Dermis blood vessel endothelial cell (primary cell): Measurements from ENCODE around the gene TRPT1. TPM values are rescaled to one million over a fixed set of nuclear protein-coding genes. Genes with fewer than 3 reads are reported as not detected.

Experiments used
- DNase-seq: peaks from one replicate; pipeline ENCODE4 v3.0.0; 2010
- total RNA-seq: library from RNA; depleted of rRNA; stranded (reverse); fragments of >200 nt; gene quantifications from 2 replicates; pipeline ENCODE4 v1.2.3, GENCODE V29; 2014

The TRPT1 gene
- total RNA-seq, 1 donor from 2014 or later: 45.6 TPM

GRCh38 chr11:64244107-64244506 lies 18.1 kb upstream of the TRPT1 start:
- no peak for DNase-seq

- DNase-seq: no peak
These were observed 17.4 kb upstream of the TRPT1 start for GRCh38 chr11:64243236-64243854.

- DNase-seq: peak; percentile 52
These were observed 15.7 kb upstream of the TRPT1 start for GRCh38 chr11:64241491-64242374.

- DNase-seq: peak; percentile 100
These were observed 15.2 kb upstream of the TRPT1 start for GRCh38 chr11:64241241-64241490.

- DNase-seq: peak; percentile 98
These were observed 14.7 kb upstream of the TRPT1 start, which contains the start of gene FKBP2 for GRCh38 chr11:64240435-64241240. Gene FKBP2, plus strand, starts transcription at chr11:64241095. Its CDS starts 1,293 bp downstream, at chr11:64242388.

GRCh38 chr11:64239662-64240434 lies 13.9 kb upstream of the TRPT1 start:
- no peak for DNase-seq

- no peak for DNase-seq
These were observed 13.0 kb upstream of the TRPT1 start for GRCh38 chr11:64238999-64239398.

- DNase-seq: no peak
These were observed 12.1 kb upstream of the TRPT1 start for GRCh38 chr11:64238076-64238475.

GRCh38 chr11:64237484-64237951 lies 11.5 kb upstream of the TRPT1 start:
- DNase-seq: no peak

- no peak for DNase-seq
These were observed 9.6 kb upstream of the TRPT1 start for GRCh38 chr11:64235437-64236161.

- DNase-seq: peak; percentile 34
These were observed 8.8 kb upstream of the TRPT1 start for GRCh38 chr11:64234647-64235379.

- DNase-seq: peak; percentile 63
These were observed 8.1 kb upstream of the TRPT1 start, which contains the start of gene VEGFB for GRCh38 chr11:64233913-64234586. Gene VEGFB, plus strand, starts transcription at chr11:64234584. Its CDS starts 250 bp downstream, at chr11:64234834.

- no peak for DNase-seq
These were observed 7.0 kb upstream of the TRPT1 start for GRCh38 chr11:64232967-64233315.

- no peak for DNase-seq
These were observed 6.4 kb upstream of the TRPT1 start for GRCh38 chr11:64232182-64232966.

GRCh38 chr11:64231546-64231945 lies 5.6 kb upstream of the TRPT1 start:
- DNase-seq: no peak

GRCh38 chr11:64230985-64231365 lies 5.0 kb upstream of the TRPT1 start:
- DNase-seq: peak; percentile 23

GRCh38 chr11:64230171-64230984 lies 4.4 kb upstream of the TRPT1 start, which contains the start of gene DNAJC4:
Gene DNAJC4, plus strand, starts transcription at chr11:64230548. Its CDS starts 307 bp downstream, at chr11:64230855.
- DNase-seq: peak; percentile 92

GRCh38 chr11:64229744-64230170 lies 3.8 kb upstream of the TRPT1 start:
- no peak for DNase-seq
